Ramos (cell line): ENCODE measurements around the gene FAM81B.
"Not testable (repeated sequence)": the region's sequence is repeated elsewhere in the genome, so short reads cannot be mapped to it uniquely, and the experiment has no call there.

Source experiments
- in situ Hi-C: fragments of 300-500 bp; cut with MboI; formaldehyde crosslinking; loops from one replicate; pipeline ENCODE4 v1.14.3; 2022; ENCODE audit warnings: low sequenced_read_pairs; ENCODE audit not compliant: unreplicated experiment

FAM81B gene, protein sequence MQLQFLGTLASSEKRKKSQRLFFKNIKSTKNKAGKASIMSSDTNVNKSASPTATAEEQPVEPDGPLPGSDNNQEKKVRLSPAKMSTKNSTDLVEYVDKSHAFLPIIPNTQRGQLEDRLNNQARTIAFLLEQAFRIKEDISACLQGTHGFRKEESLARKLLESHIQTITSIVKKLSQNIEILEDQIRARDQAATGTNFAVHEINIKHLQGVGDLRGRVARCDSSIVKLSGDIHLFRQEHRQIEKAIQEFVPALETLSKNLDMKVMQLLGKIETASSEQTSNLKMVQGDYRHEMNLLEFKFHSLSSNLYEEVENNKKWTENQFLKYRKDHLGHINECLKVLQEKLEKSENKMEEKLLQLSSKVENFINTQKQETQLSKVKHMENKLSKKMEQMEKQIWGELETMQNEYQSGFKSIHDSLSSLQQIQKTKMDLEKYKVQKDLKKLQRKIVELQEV

DNA sequence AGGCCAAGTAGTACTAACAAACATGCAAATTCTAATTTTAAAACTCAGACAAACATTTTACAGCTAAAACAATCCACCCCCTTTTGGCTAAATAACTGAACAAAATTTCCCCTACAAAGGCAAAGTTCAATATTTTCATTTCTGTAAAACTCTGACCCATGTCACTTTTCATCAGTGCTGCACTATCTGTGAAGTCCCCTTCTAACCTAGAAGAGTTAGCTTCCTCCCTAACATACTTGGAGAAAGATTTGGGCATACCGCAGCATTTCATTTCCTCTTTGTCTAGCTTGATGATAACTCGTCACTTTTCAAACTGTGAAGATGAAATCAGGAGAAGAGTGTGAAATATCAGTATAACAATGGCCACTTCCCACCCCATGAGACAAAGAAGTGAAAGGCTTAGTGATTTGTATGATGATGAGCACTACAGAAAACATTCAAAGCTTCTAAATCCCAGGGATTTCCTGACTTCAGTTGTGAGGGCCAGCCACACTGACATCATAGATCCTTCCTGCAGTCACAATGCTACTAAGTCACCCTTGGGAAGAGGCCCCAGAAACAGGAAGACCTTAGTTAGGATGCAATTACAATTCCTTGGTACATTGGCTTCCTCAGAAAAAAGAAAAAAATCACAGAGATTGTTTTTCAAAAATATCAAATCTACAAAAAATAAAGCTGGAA lies at the start of gene FAM81B:
FAM81B (plus strand) TSS at position 555 of the 681 bp plus-strand sequence; CDS start at position 579, 24 bp downstream.
- in situ Hi-C loops = no loop called here

DNA sequence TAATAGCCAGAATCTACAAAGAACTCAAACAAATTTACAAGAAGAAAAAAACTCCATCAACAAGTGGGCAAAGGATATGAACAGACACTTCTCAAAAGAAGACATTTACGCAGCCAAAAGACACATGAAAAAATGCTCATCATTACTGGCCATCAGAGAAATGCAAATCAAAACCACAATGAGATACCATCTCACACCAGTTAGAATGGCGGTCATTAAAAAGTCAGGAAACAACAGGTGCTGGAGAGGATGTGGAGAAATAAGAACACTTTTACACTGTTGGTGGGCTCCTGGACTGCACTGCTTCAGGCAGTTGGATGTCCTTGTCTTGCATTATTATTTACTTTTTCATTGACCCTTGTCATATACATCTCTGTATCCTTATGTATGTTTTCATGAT lies 49.7 kb upstream of the FAM81B start:
- in situ Hi-C loops = not testable (repeated sequence)

DNA sequence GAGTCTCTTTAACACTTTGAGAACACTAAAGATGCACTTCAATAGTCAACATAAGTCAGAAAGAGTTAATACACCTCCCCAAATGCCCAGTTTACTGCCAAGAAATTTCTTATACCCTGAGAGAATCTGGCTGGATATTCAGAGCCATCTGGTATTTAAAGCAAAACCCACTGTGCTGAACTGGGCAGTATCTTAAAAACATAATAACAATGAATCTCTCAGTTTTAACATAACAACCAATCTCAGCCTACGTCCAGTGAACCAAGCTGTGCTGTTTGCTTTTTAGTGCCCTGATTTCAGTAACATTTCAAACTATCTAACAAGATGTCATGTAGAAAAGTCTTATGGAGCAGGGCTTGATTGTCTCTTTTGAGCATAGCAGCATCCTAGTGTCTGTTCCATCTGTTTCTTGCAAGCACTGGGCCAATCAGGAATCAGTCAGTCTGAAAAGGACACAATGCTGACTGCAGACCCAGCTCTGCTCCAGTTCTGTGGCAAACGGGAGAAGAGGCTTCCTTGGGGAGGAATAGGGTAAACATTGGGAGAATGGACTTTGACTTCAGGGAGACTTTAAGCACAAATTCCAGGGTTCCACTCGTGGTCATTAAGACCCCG lies 43.6 kb upstream of the FAM81B start:
- in situ Hi-C loops = no loop called here

- in situ Hi-C loops = no loop called here
Observed at GRCh38 chr5:95350631-95351030, 40.5 kb upstream of the FAM81B start.

DNA sequence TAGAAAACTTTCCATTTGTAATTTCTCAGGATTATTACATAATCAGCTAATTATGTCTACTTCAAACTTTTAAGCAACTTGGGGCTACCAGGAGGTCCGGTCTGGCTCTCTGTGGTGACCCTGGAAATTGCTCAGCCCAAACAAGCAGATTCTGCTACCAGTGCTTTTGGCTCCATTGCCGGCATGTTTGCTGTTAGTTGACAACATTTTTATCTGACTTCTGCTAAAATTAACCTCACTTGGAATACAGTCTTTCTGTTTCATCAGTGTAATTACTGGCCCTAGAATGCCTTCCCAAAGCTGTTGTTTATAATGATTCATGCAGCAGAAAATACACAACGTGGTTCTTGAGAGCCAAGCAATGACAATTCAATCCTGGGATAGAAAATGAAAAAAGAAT lies 38.5 kb upstream of the FAM81B start:
- in situ Hi-C loops = no loop called here

GRCh38 chr5:95358320-95358719 lies 32.8 kb upstream of the FAM81B start:
- in situ Hi-C loops = no loop called here

- in situ Hi-C loops = no loop called here
Observed at GRCh38 chr5:95358848-95359247, 32.3 kb upstream of the FAM81B start.

DNA sequence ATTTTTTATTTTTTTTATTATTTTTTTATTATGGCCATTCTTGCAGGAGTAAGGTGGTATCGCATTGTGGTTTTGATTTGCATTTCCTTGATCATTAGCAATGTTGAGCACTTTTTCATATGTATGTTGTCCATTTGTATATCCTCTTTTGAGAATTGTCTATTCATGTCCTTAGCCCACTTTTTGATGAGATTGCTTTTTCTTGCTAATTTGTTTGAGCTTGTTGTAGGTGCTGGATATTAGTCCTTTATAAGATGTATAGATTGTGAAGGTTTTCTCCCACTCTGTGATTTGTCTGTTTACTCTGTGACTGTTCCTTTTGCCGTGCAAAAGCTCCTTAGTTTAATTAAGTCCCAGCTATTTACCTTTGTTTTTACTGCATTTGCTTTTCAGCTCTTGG lies 30.5 kb upstream of the FAM81B start:
- in situ Hi-C loops = not testable (repeated sequence)

DNA sequence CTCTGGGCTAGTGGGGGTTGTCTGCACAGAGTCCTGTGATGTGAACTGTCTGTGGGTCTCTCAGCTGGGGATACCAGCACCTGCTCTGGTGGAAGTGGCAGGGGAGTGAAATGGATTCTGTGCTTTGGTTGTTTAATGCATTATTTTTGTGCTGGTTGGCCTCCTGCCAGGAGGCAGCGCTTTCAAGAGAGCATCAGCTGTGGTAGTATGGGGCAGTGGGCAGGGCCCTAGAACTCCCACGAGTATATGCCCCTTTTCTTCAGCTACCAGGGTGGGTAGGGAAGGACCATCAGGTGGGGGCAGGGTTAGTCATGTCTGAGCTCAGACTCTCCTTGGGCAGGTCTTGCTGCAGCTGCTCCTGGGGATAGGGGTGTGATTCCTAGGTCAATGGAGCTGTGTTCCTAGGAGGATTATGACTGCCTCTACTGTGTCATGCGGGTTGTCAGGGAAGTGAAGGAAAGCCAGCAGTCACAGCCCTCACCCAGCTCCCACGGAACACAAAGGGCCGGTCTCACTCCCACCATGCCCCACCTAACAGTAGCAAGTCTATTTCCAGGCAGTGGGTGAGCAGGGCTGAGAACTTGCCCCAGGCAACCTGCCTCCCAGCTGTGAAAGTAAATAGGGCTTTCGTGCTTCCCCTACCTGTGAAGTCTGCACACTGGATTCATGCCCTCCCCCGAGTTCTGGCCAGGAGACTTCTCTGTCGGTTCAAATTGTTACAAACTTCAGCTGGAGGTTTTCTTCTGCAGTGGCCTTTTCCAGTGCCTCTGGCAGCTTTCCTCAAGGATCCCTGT lies 25.7 kb upstream of the FAM81B start:
- in situ Hi-C loops = no loop called here

- in situ Hi-C loops = no loop called here
Observed at GRCh38 chr5:95369782-95370181, 21.4 kb upstream of the FAM81B start.

DNA sequence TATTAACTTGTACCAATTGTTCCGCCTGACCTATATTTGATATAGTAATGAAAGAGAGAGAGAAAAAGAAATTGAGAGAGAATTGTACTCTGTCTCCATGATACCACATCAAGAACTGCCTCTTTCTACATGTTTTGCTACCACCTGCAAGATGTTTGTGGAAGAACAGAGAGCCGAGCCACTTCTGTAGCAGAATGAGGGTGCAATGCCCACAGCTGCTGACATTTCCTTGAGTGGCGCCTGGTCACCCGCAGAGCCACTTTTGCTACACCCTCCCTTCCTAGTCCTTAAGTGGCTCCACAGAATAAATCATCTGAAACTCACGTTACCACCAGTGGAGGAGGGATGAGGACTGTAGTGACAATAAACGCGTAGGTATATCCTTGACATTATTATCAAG lies 17.1 kb upstream of the FAM81B start:
- in situ Hi-C loops = no loop called here

DNA sequence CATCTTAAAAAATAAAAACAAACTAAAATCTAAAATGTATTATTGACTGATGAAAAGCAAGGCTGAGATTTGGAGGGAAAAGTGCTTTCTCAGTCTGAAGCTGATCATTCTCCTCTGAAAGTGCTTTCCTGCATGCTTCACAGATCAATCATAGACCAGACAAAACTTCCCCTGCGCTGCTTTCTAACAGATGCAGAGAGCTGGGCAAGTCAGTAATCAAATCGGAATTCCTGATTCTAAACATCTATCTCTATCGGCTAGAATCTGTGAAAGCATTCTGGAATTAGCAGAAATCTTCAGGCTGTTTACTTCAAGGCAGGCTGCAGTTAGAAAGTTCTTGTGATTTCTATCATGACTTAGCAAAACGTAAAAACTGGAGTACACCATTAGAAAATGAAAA lies 15.6 kb upstream of the FAM81B start:
- in situ Hi-C loops = no loop called here

- in situ Hi-C loops = no loop called here
Observed at GRCh38 chr5:95379133-95379532, 12.0 kb upstream of the FAM81B start.

GRCh38 chr5:95380103-95380628 lies 11.0 kb upstream of the FAM81B start:
- in situ Hi-C loops = no loop called here

DNA sequence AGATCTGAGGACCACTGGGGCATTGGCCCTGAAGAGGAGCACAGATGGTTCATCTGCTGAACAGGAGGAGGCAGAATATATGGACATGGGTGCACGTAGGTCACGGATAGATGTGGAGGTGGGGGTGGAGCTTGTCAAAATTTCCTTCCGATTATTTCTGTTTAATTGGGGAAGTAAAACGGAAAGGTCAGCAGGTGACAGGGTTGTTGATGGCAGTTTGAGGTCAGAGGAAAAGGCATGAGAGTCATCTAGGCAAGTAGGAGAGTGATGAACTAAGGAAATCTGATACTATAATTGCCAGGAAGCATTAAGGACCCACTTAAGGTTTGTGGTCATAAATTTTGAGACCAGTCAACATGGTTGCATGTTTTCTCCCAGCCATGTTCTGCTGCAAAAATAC lies 8.4 kb upstream of the FAM81B start:
- in situ Hi-C loops = no loop called here

DNA sequence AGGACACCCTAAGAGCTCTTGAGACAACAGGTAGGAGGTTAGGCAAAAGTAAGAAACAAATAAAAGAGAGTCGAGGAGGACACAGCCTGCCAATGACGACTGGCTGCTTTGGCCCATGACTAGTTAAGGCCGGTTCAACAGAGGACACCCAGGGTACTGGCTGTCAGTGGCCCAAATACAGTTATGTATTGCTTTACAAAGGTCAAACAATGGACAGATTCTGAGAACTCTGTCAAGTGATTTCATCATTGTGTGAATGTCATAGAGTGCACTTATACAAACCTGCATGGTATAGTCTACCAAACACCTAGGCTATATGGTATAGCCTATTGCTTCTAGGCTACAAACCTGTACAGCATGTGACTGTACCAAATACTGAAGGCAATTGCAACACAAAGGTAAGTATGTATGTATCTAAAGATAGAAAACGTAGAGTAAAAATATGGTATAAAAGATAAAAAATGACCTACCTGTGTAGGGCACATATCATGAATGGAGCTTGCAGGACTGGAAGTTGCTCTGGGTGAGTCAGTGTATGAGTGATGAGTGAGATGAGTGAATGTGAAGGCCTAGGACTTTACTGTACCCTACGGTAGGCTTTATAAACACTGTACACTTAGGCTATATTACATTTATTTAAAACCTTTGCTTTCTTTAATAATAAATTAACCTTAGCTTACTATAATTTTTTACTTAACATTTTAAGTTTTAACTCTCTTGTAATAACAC lies 6.5 kb upstream of the FAM81B start:
- in situ Hi-C loops = no loop called here

DNA sequence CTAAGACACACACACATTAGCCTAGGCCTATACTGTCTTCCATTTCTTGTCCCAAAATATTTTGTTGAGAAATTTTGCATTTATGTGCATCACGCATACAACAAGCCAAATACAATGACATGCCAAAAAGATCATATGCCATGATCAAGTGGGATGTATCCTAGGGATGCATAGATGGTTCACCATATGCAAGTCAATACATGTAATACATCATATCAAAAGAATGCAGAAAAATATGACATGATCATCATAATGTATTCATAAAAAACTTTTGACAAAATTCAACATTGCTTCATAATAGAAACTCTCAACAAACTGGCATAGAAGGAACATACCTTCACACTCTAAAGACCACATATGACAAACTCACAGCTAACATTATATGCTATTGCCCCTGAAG lies 5.8 kb upstream of the FAM81B start:
- in situ Hi-C loops = no loop called here

GRCh38 chr5:95391965-95392364 lies 799 bp downstream of the FAM81B start:
- in situ Hi-C loops = not testable (repeated sequence)

GRCh38 chr5:95392593-95393182 lies 1.5 kb downstream of the FAM81B start:
- in situ Hi-C loops = no loop called here
